Fibroblast of lung (primary cell): ENCODE results near the gene KCNIP4.

ENCODE experiments used
- CTCF ChIP-seq, 2 donors: IDR thresholded peaks in 1 of 2; conservative IDR thresholded peaks in 1 of 2; 1 replicate in 1 of 2; 2 replicates in 1 of 2; pipeline ENCODE4 v1.5.1; 2011 to 2012; ENCODE audit warnings: low read length in 2 of 2, control low read depth in 1 of 2, inconsistent platforms in 1 of 2, low read depth in 1 of 2, mild to moderate bottlenecking in 1 of 2
- EZH2 ChIP-seq: IDR thresholded peaks from 2 replicates; pipeline ENCODE4 v1.5.1; 2012; ENCODE audit warnings: low read length, control low read depth, mild to moderate bottlenecking; ENCODE audit errors: missing control alignments

- TF ChIP-seq CTCF (conservative IDR thresholded peaks at IDR 0.05 in 1 of 2, IDR thresholded peaks at IDR 0.05 in 1 of 2; ENCODE audit: low read depth in 1 of 2, low read length in 2 of 2) (no peak), EZH2 (no peak)
Observed at GRCh38 chr4:21380861-21381260, 567.7 kb downstream of the KCNIP4 start.
